ENCODE measurements around the gene EIF1AD. TPM values are rescaled to one million over a fixed set of nuclear protein-coding genes. Genes with fewer than 3 reads are reported as not detected.

Gene EIF1AD
- total and polyA plus RNA-seq, 9 of the 15 experiments (the other 6 are each of a cell fraction or from before 2014, with no cell fraction given): 50.1 to 98.8 (median 58.7) TPM

DNA sequence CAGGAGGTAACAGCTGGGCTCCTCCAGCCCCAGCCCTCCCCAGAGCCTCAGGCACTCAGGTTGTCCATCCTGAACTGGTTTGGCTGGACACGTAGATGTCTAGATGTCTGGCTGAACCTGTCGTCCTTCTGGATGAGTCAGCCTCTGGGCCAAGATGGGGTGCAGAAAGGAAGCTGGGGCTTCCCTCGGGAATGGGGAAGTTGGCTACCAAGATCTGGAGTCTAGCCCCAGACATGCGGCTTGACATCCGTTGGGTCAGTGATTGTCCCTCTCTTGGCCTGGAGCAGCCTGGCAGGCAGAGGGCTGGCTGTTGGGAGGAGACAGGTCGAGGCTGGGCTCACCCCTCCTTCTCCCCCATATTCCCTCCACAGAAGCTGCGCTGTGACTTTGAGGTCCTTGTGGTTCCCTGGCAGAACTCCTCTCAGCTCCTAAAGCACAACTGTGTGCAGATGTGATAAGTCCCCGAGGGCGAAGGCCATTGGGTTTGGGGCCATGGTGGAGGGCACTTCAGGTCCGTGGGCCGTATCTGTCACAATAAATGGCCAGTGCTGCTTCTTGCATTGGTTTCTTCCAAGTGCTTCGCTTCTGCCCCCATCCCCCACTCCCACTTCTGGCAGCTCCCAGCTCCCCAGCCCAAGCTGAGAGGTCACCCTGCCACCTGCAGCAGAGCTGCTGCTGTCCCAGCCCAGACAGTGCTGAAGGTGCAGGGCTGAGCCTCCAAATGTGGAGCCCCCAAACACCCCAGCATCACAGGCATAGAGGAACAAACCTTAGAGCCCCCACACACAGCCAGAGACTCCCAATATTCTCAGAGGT, 11.2 kb upstream of the EIF1AD start (continued):
- TF ChIP-seq GABPB1 (CRISPR knock-in tag; IDR thresholded peaks at IDR 0.05): peak; percentile 58; the same call in 1 of the 2 replicates
- no peak for TF ChIP-seq DDX20 (tag; IDR thresholded peaks at IDR 0.05; ENCODE audit: low read depth)
- TF ChIP-seq NR2C1 (IDR thresholded peaks at IDR 0.05): 0 out of 2 replicates have a peak, but pooled peaks have one; percentile 40
- peak; percentile 52; the same call in 1 of the 2 replicates for TF ChIP-seq NR2C1 (tag; IDR thresholded peaks at IDR 0.05)
- peak; percentile 55; the same call in 1 of the 2 replicates for TF ChIP-seq SPI1 (IDR thresholded peaks at IDR 0.05; ENCODE audit: borderline replicate concordance, low read depth, low read length)
- no peak for TF ChIP-seq BRD9 (IDR thresholded peaks at IDR 0.05; ENCODE audit: low read depth, partially characterized antibody)
- TF ChIP-seq ZEB2 (IDR thresholded peaks at IDR 0.05): peak; percentile 38; the same call in 1 of the 2 replicates
- TF ChIP-seq RREB1 (CRISPR knock-in tag; IDR thresholded peaks at IDR 0.05): no peak
- TF ChIP-seq, protein P1, sequence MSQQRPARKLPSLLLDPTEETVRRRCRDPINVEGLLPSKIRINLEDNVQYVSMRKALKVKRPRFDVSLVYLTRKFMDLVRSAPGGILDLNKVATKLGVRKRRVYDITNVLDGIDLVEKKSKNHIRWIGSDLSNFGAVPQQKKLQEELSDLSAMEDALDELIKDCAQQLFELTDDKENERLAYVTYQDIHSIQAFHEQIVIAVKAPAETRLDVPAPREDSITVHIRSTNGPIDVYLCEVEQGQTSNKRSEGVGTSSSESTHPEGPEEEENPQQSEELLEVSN (IDR thresholded peaks at IDR 0.05; ENCODE audit: borderline replicate concordance in 1 of 2, extremely low read depth in 1 of 2, insufficient read depth in 1 of 2, insufficient read length in 1 of 2, low read depth in 1 of 2, low read length in 1 of 2, poor library complexity in 1 of 2, severe bottlenecking in 1 of 2): peak in 1 of 2 experiments; percentile 25
- peak; percentile 1; the same call in 1 of the 2 replicates for TF ChIP-seq TFAP4 (CRISPR knock-in tag; IDR thresholded peaks at IDR 0.05; ENCODE audit: borderline replicate concordance)
- TF ChIP-seq, protein P2, sequence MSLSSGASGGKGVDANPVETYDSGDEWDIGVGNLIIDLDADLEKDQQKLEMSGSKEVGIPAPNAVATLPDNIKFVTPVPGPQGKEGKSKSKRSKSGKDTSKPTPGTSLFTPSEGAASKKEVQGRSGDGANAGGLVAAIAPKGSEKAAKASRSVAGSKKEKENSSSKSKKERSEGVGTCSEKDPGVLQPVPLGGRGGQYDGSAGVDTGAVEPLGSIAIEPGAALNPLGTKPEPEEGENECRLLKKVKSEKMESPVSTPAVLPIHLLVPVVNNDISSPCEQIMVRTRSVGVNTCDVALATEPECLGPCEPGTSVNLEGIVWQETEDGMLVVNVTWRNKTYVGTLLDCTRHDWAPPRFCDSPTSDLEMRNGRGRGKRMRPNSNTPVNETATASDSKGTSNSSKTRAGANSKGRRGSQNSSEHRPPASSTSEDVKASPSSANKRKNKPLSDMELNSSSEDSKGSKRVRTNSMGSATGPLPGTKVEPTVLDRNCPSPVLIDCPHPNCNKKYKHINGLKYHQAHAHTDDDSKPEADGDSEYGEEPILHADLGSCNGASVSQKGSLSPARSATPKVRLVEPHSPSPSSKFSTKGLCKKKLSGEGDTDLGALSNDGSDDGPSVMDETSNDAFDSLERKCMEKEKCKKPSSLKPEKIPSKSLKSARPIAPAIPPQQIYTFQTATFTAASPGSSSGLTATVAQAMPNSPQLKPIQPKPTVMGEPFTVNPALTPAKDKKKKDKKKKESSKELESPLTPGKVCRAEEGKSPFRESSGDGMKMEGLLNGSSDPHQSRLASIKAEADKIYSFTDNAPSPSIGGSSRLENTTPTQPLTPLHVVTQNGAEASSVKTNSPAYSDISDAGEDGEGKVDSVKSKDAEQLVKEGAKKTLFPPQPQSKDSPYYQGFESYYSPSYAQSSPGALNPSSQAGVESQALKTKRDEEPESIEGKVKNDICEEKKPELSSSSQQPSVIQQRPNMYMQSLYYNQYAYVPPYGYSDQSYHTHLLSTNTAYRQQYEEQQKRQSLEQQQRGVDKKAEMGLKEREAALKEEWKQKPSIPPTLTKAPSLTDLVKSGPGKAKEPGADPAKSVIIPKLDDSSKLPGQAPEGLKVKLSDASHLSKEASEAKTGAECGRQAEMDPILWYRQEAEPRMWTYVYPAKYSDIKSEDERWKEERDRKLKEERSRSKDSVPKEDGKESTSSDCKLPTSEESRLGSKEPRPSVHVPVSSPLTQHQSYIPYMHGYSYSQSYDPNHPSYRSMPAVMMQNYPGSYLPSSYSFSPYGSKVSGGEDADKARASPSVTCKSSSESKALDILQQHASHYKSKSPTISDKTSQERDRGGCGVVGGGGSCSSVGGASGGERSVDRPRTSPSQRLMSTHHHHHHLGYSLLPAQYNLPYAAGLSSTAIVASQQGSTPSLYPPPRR (CRISPR knock-in tag; IDR thresholded peaks at IDR 0.05; ENCODE audit: borderline replicate concordance): no peak
- TF ChIP-seq HOXB6 (CRISPR knock-in tag; IDR thresholded peaks at IDR 0.05; ENCODE audit: borderline replicate concordance): no peak

Data from K562 (cell line).